Globus pallidus (tissue), 1 donor: ENCODE results near the gene CCDC33.

Source experiments
- DNase-seq: peaks from one replicate; pipeline ENCODE4 v3.0.0-alpha.2; 2015; ENCODE audit warnings: low spot score

Gene CCDC33

GRCh38 chr15:74258456-74259291, 22.5 kb downstream of the CCDC33 start:
- DNase-seq = no peak

GRCh38 chr15:74259292-74259648, 23.1 kb downstream of the CCDC33 start:
- DNase-seq = no peak

DNA sequence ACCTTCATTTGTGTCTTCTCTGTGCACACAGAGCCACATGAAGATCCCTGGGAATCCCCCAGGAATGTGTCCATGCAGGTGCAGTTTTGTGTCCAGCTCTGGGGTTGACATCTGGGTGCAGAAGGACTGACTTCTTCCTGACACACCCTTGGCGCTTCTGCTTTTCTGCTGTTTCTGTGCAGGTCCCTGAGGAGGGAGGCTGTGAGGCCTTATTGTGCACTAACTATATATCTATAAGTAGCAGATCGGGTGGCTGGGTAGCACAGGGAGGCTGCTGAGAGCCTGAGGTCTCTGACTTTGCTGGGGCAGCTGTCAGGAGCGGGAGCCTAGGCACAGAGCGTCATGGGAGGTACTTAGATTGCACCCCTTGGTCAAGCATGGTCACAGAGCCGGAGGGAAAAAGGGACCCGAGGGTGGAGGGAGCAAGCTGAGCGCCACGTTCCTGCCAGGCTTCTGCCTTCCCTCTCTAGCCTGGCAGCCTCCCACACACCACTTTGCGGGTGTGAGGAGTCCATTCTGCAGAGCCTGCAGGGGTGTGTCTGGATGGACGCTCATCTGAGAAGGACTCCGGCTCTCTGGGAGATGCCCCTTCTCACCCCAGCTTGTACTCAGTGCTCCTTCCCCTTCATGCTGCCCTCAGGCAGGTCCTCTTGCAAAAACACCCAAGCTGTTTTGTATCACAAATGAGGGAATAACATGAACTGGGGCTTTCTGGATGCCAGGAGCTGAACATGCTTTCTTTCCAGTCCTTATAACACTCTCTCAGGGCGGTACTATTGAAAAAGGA, 23.9 kb downstream of the CCDC33 start:
- no peak for DNase-seq

DNA sequence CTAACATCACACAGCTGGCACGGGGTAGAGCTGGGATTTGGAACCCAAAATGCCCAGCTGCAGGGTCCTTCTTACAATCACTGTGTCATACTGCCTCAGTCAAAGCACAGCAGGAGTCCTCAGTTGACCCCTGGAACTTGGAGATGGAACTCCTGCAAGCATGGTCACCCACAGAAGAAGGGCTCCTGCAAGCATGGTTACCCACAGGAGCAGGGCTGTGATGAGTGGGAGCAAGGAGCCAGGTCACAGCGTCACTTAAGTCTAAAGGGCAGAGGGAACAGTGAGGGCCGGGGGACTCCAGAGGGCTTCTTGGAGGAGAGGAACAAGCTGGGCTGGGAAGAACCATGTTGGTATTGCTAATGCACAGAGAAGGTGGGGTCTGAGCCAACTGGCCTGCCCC, 24.9 kb downstream of the CCDC33 start:
- no peak for DNase-seq

- DNase-seq = no peak
Observed at GRCh38 chr15:74261685-74262084, 25.6 kb downstream of the CCDC33 start.

GRCh38 chr15:74262151-74262550, 26.0 kb downstream of the CCDC33 start:
- DNase-seq = no peak

GRCh38 chr15:74262625-74263024, 26.5 kb downstream of the CCDC33 start:
- DNase-seq = no peak

DNA sequence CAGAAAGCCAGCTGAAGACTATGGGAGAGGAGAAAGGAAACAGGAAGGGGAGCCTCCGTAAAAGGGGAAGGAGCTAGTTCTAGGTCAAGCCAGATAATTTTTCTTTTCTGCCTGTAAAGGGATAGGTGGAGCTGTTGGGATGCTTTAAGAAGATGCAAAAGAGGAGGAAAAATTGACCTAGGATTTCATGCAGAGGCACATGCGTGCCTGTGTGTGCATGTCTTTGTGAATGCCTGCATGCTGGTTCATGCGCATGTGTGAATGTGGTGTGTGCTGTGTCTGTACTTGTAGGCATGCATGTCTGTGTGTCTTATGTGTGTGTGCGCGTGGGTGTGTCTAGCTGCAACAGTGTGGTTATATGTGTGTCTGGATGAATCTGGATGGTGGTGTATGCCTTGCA, 27.3 kb downstream of the CCDC33 start:
- no peak for DNase-seq

- no peak for DNase-seq
Observed at GRCh38 chr15:74264081-74264501, 28.0 kb downstream of the CCDC33 start.

- DNase-seq = no peak
Observed at GRCh38 chr15:74265046-74265639, 29.0 kb downstream of the CCDC33 start.

- DNase-seq = no peak
Observed at GRCh38 chr15:74268020-74268419, 31.9 kb downstream of the CCDC33 start.

DNA sequence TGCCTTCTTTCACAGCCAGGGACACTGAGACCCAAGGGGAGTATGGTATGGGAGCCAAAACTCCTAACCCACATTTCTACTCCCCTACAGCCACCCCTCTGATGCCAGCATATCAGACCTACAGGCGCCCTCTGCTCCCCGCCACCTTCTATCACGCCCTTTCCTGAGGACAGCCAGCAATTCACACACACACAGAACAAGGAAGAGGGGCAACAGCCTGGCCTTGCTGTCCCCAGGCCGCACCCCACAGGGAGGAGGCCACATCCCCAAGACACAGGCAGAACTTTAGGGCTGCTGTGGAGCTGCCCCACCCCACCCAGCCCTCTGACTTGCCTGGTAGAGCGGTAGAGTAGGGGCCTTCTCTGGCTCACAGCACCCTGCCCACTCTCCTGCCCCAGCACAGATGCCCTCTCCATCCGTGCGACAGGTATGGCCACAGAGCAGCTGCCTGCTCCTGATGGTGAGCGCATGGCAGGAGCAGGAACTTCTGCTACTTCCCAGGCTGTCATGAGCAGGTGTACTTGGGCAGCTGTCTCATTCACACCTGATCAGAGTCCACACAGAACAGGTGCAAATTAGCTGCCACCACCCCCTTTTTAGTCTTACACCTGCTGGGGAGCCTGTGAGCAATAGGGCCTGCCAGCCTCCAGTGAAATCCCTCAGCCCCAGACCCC, 33.4 kb downstream of the CCDC33 start:
- no peak for DNase-seq

- DNase-seq = no peak
Observed at GRCh38 chr15:74270155-74270554, 34.0 kb downstream of the CCDC33 start.

DNA sequence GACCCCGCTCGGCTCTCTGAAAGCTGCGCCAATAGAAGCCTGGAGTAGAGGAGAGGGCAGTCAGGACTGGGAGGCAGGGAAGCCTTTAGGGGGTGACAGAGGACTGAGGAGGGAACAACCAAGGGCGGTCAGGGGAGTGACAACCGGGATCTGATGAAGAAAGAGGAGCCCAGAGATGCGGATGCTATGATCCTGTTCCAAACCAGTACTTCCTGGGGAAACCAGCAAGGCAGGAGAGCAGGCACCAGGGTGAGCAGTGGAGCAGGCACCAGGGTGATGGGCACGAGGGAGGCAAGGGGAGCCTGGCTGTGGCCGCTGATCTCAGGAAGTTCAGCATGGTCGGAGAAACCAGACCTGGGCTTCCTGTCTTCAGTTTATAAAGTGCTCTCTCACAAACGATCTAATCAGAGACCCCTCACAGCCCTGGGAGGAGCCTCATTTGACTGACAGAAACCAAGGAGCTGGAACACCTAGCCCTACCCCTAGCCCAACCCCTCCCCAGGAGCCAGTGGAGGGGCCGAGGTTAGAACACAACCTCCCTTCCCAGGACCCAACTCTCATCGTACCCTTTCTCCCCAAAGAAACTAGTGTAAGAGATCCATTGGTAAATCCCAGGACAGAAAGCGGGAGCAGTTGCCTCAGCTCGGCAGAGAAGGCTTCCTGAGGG, 34.9 kb downstream of the CCDC33 start:
- DNase-seq = no peak

DNA sequence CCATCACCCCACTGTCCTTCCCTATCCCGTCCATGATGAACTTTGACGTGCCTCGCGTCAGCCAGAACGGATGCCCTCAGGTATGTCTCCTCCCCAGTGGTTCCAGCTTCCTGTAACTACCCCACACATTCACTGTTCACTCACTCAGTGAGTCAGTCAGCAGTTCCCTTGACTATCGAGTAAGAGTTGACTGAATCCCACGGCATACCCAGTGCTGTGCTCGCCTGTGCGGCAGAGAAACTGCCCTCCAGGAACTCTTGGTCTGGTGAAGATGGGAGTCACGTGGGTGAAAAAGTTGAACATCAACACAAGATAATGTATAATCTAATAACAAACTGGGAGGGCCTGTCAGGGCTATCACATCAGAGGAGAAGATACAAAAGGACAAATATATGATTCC, 36.7 kb downstream of the CCDC33 start:
- no peak for DNase-seq

GRCh38 chr15:74274470-74275038, 38.4 kb downstream of the CCDC33 start:
- no peak for DNase-seq

- DNase-seq = no peak
Observed at GRCh38 chr15:74275957-74276356, 39.8 kb downstream of the CCDC33 start.

DNA sequence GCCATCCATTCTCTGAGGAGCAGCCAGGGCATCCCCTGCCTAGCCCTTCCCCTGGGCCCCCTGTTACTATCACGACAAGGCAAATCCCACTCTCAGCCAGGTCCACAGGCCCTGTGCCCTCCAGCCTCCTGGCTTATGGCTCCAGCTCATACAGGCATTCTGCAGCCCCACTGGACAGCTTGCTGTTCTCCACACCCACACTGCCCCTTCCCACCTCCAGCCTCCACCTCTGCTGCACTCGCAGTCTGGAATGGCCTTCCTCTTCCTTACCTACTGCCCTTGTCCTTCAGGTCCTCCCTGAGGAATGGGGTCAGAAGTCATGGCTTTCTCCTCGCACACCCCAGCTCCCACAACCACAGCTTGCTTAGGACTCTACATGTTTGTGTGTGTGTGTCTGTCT, 40.4 kb downstream of the CCDC33 start:
- DNase-seq = no peak

DNA sequence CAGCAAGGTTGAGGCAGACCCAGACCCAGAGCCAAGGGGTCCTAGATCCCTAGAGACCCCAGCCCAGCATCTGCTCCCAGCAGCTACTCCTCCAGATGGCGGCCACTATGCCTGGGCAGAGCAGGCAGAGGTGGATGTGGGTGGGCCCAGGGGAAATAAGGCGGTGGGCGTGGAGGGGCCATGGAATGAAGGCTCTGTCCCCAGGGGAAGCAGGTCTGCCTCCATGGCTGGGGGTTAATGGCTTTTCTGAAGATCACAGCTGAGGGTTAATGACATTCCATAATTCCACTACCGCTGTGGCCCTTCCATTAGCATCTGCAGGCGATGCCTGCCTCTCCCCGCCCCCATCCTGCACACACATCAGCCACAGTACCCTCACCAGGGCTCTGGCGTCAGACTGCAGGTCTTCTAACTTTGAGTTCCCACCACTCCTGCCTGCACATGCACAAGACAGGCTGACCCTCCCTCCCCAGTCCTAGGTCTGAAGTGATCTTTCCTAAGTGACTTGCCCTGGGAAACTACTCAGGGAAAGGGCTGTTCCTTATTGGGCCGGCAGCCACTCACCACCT, 41.2 kb downstream of the CCDC33 start:
- no peak for DNase-seq

DNA sequence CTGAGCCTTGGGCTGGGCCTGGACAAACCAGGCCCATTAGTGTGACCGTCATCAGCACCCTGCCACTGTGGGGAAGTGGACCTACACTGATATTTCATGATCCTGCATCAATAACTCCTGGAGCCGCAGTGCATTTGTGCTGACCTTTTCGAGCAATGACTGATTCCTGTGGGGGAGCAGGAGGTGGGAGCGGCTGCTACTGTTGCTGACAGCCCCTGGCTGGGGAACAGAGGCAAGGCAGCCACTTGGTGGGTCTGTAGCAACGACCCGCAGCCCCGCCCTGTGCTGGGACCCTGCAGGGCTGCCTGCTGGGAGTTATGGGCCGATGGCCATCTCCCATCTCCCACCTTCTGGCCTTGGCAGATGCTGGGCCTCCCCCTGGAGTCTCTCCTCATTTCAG, 42.1 kb downstream of the CCDC33 start:
- DNase-seq = no peak
